GM12892 (cell line): ENCODE data around the gene ST3GAL3.

ENCODE experiments used
- POLR2A ChIP-seq: IDR thresholded peaks from 2 replicates; pipeline ENCODE4 v1.6.1; 2011; ENCODE audit warnings: low read depth, low read length, control low read depth
- POLR2AphosphoS5 ChIP-seq: IDR thresholded peaks from 2 replicates; pipeline ENCODE4 v1.6.1; 2011; ENCODE audit warnings: low read depth, low read length, control low read depth

- TF ChIP-seq POLR2A (no peak), POLR2AphosphoS5 (no peak)
These were observed 263.6 kb downstream of the ST3GAL3 start for GRCh38 chr1:43970911-43971310.
